CD4-positive, alpha-beta T cell treated with Interferon gamma for 1 hour (primary cell): ENCODE measurements around the gene CEP97.
"Not testable (repeated sequence)": the region's sequence is repeated elsewhere in the genome, so short reads cannot be mapped to it uniquely, and the experiment has no call there.

ENCODE experiments used
- DNase-seq: peaks from one replicate; pipeline ENCODE4 v3.0.0-alpha.2; 2020

The CEP97 gene, protein sequence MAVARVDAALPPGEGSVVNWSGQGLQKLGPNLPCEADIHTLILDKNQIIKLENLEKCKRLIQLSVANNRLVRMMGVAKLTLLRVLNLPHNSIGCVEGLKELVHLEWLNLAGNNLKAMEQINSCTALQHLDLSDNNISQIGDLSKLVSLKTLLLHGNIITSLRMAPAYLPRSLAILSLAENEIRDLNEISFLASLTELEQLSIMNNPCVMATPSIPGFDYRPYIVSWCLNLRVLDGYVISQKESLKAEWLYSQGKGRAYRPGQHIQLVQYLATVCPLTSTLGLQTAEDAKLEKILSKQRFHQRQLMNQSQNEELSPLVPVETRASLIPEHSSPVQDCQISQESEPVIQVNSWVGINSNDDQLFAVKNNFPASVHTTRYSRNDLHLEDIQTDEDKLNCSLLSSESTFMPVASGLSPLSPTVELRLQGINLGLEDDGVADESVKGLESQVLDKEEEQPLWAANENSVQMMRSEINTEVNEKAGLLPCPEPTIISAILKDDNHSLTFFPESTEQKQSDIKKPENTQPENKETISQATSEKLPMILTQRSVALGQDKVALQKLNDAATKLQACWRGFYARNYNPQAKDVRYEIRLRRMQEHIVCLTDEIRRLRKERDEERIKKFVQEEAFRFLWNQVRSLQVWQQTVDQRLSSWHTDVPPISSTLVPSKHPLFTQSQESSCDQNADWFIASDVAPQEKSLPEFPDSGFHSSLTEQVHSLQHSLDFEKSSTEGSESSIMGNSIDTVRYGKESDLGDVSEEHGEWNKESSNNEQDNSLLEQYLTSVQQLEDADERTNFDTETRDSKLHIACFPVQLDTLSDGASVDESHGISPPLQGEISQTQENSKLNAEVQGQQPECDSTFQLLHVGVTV

DNA sequence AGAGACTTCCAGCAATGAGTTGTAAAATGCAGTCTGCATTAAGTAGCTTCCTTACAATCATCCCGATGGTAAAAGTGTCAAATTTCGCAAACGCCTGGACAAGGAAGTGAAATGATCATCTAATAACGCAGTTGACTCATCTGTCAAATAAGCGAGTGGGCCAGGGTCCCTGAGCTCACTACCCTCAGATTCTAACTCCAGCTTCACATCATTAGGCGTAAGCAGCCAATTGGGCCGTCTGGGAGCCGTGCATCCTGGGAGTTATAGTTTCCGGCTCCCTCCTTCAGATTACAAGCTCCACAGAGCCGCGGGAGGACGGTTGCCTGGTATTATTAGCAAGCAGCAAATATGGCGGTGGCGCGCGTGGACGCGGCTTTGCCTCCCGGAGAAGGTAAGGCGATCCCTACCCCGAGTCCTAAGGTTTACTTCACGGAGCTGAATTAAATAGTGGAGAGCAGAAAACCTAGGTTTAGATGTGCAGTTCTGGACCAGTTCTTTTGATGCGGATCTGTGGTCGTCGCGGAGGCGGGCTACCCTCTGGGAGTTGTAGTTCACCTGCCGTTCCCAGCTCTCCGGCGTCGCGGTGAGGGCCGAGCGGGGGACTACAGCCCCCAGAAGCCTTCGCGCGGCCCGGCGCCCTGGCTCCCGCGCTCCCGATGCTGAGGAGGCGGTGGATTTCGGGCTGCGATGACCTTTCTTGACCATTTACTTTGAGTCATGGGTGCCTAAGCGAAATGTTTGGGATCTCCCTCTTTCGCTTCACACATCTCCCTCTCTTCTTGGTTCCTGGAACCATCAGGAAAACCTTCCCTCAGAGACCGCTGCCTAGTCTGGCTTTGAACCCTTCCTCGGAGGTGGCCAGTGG, at the start of gene CEP97:
CEP97 (plus strand) TSS at position 286 of the 865 bp plus-strand sequence; CDS start at position 349, 63 bp downstream.
- DNase-seq = peak; percentile 83

DNA sequence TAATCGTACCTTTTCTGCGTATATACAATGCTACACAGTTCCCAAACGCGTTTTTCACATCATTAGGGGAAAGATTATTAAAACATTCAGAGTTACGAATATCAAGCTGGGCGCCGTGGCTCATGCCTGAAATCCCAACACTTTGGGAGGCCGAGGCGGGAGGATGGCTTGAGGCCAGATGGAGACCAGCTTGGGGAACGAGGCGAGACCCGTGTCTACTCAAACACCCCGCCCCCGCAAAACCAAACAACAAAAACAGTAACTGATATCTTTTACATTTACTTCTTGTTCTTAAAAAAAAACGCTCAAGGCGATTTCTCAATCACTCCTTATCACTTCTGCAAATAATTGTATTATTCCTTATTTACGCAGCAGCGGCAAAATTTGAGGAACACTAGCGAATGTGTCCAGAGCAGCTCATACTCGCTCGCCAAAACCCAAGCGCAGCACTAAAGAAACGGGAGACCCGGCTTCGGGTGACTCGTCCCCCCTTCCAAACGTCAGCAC, 48.7 kb upstream of the CEP97 start:
- DNase-seq = no peak

DNA sequence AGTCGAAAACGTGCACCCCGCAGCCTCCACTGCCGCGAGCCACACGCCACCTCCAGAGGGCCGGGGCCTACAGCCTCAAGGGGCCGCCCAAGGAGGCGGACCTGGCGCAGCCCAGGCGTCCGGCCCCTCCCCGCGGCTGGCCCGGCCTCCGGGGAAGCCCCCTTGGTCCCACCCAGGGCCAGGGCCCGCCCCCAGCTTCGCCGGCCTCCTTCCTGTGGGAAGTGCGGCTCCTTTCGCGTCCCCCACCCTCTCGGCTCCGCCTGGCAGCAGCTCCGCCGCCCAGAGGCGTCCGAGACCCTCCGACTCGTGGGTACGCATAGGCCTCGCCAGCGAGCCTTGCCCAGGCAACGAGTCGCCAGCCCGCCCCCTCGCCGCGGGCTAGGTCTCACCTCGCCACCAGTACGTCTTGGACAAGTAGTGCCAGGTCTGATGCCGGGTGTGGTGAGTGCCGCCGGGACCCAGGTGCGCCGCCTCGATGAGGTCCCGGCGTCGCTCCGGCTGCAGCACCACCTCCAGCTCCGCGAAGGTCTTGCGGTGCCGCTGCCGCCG, 48.1 kb upstream of the CEP97 start:
- DNase-seq = peak; percentile 95

DNA sequence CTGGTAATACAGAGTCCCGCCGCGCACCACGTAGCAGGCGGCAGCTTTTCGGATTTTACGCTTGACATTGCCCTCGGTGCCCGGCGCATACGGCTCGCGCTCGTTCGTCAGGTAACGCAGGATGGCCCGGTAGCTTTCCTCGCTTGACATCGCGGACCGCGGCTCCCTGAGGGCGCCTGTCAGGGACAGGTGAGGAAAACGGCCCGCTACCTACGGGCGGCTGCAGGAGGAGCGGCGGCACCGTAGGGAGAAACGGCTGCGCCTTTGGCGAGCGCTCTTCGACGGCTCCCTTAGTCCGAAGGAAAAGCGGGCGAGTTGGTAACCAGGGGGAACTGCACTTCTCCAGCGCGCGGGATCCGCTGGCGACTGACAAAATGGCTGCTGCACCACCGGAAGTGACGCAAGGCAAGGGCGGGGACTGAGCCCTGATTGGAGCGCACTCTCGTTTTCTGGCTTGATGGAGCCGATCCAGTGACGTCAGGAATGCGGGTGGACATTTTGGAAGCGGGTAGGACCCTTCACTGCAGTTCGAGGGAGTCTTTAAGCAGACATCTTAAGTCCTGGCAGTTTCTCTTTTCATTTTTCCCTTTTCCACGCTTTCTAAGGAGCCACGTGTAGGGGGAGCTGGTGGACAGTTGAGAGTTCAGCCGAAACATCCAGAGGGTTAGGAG, 47.5 kb upstream of the CEP97 start, which contains the start of gene ZBTB11:
ZBTB11 (minus strand) TSS at position 368 of the 671 bp plus-strand sequence; CDS start at position 150, 218 bp downstream.
- peak; percentile 98 for DNase-seq

DNA sequence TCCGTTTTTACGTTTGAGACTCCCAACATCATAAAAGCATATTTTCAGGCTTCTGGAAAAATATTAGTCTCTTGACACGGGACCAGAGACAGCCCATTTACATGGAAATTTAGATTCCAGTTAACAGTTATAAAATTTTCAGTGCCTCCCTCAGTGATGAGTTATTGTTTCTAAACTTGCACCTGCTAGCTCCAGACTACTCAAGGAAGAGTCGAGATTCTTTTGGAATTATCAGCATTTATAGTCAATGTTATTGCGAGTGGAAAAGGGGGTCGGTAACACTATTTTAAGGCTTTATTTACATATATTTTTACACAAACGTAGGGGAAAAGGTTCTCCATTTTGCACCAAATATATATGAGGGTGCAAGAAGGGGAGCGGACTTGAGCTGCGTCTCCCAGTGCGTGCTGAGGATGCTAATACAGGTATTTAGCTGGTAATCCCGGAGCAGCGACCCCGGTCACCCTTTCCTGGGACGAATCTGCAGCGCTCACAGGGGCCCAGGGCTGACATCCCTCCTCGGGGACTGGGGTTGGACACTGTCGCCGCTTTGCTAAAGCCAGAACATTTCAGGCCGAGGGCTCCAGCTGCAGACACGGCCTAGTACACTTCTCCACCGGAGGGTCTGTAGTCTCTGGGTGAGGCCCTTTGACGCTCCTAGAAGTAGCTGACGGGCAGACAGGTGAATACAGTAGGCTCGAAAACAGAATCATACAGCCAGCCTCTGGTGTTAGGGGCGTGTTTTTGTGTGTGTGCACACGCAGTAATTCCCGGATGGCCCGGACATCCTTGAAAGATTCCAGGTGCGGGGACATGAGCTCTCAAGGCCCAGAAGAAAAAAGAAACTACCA, 46.8 kb upstream of the CEP97 start:
- DNase-seq = no peak

DNA sequence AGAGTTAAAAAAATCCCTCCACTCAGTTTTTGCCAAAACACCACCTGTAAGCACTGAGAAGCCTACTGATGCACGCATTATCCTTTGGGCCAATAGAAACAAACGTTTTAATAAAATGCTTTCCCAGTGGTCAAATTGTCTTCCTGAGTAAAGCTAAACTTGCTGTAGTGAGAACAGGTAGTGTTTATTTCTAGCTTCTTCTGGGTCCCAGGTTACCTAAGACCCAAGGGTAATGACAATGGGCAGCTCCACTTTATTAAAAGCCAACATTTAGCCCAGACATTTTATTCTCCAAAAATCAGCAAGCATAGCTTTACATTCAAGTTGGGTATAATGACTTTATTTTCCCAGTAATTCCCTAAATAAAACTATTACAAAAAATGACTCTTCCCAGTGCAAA, 45.6 kb upstream of the CEP97 start:
- DNase-seq = not testable (repeated sequence)

DNA sequence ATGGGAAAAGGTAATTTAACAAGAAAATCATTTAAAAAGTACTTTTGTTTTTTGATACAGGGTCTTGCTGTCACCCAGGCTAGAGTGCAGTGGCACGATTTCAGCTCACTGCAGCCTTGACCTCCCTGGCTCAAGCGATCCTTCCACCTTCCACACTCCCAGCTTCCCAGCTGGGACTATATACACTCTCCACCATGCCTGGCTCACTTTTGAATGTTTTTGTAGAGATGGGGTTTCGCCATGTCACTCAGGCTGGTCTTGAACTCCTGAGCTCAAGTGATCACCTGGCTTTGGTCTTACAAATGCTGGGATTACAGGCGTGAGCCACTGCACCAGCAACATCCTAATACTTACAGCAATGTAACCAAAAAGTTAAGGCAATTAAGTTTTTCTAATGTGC, 43.9 kb upstream of the CEP97 start:
- no peak for DNase-seq

DNA sequence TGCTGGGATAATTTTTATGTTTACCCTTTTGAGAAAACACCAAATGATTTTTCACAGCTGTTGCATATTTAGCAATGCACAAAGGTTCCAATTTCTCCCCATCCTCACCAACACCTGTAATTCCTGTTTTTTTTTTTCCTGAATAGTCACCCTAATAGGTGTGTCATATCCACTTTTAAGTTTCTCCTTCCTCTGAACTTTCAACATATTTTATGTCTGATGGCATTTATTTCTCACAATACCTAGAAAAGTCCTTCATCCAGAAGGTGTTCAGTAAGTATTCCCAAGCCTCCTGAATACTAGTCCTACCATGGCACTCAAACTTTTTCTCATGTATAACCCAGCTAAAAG, 39.4 kb upstream of the CEP97 start:
- no peak for DNase-seq

DNA sequence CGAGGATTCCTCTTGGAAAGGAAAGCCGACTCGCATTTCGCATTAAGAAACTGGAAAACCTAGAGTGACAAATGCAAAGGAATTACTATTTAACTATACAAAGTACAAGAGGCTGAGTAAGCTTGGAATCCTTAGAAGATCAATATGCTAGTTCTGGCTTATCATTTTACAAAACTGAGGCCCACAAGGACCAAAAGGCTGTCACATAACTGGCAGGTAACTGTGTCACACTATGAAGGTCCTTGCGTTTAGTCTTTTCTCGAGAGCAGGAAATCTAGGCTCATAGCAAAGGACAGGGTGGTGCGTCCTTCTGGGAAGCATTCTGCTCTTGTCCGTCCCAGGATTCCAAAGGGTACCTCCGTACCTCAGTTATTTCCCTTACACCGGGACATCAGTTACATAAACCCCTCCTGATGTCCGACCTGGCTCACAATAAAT, 38.5 kb upstream of the CEP97 start:
- no peak for DNase-seq

DNA sequence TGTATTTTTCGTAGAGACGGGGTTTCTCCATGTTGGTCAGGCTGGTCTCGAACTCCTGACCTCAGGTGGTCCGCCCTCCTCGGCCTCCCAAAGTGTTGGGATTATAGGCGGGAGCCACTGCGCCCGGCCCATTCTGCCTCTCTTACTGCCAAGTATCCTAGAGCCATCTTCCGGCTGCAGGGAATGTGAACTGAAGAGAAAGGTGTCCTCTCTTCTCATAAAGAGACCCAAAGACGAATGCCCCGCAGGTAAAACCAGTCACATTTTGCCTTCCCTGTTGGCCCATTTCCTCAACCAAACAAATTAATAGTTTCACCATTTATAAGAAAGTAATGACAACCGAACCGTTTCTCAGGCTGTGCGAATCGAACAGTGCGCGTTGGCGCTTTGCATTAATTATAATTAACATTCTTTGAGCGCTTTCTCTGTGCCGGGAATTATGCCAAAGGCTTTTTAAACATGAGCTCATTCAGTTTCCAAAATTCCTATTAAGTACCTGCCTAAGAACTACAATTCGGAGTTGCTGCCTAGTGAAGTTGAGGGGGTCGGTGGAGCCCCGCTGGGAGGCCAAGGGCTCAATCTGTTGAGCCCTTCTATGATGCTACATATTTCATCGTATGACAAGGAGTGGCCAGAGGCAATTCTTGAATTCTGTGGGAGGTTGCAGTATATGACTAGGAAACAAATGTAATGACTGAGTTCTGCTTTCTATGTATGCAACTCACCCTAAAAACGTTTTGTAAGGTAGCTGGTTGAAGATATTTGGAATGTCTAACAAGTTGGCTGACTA, 37.1 kb upstream of the CEP97 start:
- no peak for DNase-seq

DNA sequence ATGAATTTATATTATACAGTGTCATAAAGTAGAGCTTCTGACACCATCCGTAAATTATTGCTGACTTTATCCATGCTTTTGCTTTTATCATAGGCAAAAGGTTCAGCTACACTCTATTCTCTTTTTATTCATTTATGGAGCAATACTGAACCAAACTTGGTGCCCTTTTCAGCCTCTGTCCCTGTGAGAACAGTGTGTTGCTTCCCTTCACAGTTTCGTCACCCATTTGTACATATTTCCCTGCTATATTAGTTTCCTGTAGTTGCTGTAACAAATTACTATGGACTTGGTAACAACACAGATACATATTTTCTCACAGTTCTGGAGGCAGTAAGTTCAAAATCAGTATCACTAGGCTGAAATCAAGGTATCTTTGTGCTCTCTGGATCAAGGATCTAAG, 35.1 kb upstream of the CEP97 start:
- DNase-seq = no peak

DNA sequence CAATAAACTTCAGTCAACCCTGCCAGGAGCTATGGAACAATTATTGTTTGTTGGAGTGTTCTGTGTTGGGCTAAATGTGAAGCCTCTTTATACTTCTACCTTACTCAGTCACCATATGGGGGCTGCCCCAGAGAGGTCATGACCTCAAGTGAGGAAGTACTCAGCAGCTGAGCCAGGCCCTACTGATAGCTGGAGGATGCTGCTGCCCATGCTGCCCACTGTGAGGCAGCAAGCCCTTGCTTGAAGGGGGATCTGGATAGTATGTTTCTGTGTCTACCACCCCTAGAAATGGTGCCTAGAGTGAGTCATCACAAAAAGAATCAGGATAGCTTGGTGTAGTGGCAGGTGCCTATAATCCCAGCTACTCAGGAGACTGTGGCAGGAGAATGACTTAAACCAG, 33.4 kb upstream of the CEP97 start:
- peak; percentile 16 for DNase-seq

DNA sequence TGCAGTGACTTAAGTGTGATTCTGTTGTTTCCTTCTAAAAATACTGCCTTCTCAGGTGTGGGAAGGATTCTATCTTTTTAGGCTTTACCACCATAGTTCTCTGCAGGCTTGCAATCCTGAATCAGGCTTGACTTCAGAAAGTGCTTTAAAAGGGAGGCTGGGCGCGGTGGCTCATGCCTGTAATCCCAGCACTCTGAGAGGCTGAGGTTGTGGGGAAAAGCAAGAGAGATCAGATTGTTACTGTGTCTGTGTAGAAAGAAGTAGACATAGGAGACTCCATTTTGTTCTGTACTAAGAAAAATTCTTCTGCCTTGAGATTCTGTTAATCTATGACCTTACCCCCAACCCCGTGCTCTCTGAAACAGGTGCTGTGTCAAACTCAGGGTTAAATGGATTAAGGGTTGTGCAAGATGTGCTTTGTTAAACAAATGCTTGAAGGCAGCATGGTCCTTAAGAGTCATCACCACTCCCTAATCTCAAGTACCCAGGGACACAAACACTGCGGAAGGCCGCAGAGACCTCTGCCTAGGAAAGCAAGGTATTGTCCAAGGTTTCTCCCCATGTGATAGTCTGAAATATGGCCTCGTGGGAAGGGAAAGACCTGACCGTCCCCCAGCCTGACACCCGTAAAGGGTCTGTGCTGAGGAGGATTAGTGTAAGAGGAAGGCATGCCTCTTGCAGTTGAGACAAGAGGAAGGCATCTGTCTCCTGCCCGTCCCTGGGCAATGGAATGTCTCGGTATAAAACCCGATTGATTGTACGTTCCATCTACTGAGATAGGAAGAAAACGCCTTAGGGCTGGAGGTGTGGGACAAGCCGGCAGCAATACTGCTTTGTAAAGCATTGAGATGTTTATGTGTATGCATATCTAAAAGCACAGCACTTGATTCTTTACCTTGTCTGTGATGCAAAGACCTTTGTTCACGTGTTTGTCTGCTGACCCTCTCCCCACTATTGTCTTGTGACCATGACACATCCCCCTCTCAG, 32.4 kb upstream of the CEP97 start:
- DNase-seq = not testable (repeated sequence)

DNA sequence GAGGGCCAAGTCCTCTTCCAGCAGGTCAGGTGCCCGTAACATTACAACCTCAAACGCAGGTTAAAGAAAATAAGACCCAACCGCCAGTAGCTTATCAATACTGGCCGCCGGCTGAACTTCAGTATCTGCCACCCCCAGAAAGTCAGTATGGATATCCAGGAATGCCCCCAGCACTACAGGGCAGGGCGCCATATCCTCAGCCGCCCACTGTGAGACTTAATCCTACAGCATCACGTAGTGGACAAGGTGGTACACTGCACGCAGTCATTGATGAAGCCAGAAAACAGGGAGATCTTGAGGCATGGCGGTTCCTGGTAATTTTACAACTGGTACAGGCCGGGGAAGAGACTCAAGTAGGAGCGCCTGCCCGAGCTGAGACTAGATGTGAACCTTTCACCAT, 30.9 kb upstream of the CEP97 start:
- DNase-seq = peak; percentile 28

DNA sequence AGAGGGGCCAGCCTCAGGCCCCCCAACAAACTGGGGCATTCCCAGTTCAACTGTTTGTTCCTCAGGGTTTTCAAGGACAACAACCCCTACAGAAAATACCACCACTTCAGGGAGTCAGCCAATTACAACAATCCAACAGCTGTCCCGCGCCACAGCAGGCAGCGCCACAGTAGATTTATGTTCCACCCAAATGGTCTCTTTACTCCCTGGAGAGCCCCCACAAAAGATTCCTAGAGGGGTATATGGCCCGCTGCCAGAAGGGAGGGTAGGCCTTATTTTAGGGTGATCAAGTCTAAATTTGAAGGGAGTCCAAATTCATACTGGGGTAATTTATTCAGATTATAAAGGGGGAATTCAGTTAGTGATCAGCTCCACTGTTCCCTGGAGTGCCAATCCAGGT, 29.6 kb upstream of the CEP97 start:
- DNase-seq = not testable (repeated sequence)

DNA sequence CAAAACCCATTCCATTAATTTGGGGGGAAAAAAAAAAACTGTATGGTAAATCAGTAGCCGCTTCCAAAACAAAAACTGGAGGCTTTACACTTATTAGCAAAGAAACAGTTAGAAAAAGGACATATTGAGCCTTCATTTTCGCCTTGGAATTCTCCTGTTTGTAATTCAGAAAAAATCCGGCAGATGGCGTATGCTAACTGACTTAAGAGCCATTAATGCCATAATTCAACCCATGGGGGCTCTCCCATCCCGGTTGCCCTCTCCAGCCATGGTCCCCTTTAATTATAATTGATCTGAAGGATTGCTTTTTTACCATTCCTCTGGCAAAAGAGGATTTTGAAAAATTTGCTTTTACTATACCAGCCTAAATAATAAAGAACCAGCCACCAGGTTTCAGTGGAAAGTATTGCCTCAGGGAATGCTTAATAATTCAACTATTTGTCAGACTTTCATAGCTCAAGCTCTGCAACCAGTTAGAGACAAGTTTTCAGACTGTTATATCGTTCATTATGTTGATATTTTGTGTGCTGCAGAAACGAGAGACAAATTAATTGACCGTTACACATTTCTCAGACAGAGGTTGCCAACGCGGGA, 28.5 kb upstream of the CEP97 start:
- DNase-seq = no peak

DNA sequence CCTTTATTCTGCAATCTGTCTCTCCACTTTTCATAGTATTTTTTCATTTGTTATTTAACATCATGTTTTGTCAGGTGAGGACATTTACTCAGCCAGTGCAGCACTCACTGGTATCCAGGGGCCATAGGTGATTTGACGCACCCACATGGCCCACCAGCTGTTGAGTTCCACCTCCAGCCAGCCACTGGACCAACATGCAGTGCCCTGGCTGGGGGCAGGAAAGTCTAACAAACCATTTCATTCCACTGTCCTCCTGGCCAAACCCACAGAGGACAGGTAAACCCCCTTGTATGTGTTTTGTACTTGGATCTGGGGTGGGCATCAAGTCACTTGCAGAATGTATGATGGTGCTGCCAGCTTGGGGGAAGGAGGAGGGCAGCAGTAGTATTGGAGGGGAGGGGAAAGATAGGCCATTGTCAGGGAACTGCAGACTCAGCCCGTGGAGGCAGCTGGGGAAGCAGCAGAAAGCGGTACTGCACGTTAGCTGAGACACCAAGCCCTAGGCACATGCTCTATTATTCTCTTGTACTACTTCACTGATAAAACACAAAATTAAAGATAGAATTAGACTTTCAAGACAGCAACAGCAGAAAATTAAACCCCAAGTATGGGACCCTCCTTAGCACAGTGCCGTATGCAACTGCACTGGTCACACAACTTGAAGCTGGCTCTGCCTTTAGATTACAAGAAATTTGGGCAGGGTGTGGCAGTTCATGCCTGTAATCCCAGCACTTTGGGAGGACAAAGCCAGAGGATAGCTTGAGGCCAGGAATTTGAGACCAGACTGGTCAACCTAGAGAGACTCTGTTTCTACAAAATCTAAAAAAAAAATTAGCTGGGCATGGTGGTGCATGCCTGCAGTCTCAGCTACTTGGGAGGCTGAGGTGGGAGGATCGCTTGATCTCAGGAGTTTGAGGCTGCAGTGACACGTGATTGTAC, 22.4 kb upstream of the CEP97 start:
- DNase-seq = no peak
